GM19438 (cell line): Measurements from ENCODE around the gene C9orf78.

Experiments used
- ATAC-seq: cut with Tn5 transposase; IDR thresholded peaks from one replicate; pipeline ENCODE4 v1.9.1; 2021; ENCODE audit warnings: low read depth; ENCODE audit not compliant: unreplicated experiment

C9orf78 gene

DNA sequence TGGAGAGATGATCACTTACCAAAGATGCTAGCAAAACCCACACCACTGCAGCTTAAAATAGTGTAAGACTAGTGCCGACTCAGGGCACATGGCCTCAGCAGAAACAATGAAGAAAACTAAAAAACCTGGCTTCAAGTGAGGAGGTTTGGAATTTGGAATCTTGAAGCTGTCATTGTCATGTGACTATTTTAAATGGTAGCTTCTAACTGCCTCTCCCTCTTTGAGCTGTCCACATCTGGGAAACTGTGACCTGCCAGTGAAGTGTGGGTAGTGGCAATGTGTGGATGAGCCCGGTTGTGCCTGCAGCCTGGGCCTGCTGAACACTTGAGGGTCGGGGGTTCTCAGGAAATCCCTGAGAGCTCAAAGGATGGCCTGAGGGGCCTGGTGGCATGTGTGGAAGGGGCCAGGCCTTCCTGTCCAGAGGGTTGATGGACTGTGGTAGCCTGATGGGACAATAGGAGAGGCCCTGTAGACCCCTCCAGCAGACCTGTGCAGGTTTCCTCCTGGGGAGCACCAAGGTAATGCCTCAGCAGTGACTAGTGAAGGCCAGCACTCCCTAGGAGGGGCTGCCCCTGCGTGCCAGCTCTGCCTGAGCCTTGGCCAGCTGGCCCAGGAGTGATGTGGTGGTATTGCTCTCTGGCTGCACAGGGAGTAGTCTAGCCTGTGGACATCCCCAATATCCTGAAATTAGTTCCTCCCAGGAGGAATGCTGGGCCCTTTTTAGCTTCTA lies 13.8 kb upstream of the C9orf78 start:
- no peak for ATAC-seq

- no peak for ATAC-seq
These were observed 10.3 kb upstream of the C9orf78 start for GRCh38 chr9:129845373-129845772.

GRCh38 chr9:129841071-129841470 lies 6.0 kb upstream of the C9orf78 start:
- ATAC-seq, result no peak

GRCh38 chr9:129840034-129840433 lies 5.0 kb upstream of the C9orf78 start:
- no peak for ATAC-seq

GRCh38 chr9:129839324-129840023 lies 4.4 kb upstream of the C9orf78 start:
- ATAC-seq, result no peak

DNA sequence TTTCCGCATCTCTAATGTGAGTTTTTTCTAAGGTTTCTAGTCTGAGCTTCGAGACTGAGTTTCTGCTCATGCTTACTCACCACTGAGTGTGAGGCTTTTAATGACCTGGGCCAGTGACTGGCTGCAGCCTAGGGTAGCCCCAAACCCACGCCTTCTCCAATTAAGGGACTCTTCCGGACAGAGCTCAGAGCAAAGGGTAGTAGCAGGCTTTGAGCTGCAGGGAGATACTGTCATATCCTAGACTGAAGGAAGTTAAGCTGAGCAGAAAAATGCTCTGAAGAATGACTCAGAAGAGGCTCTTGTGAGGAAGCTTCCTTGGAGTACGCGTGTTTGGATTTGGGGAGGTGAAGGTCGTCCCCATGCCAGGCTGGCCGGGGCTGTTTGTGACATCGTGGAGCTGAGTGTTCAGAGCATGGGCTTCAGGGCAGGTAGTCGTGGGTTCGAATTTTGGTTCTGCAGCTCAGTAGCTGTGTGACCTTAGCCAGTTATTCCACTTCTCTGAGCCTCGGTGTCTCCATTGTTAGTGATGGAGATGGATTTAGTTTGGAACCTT lies 3.7 kb upstream of the C9orf78 start:
- ATAC-seq, result no peak

DNA sequence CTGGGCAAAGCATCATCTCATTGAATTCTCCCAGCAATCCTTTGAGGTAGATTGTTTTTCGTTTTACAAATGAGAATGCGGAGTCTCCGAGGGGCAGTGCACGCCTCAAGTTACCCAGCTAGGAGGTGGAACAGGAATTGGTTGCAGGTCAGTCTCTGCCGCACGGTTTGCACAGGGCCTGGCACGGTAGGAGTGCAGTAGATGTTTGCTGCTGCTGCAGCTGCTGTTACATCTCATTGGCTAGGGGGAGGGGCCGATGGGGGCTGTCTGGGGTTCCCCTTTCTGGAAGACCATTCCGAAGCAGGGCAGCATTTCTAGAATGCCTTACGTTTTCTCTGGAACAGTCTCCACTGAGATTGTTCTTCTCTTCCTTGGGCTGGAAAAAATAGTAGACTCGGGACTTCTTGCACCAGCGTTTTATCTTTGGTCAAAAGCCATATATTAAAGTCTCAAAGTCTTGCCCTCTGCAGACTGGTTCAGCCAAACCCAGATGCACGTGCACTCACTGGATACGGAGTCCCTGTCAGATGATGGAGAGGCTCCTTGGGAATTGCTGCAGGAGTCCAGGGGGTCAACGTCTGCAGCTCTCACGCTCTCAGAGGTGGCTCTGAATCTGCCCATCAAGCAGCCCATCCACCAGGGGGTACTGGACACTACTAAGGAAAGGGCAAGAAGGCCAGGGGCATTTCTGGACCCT lies 1.4 kb upstream of the C9orf78 start:
- ATAC-seq, result no peak

DNA sequence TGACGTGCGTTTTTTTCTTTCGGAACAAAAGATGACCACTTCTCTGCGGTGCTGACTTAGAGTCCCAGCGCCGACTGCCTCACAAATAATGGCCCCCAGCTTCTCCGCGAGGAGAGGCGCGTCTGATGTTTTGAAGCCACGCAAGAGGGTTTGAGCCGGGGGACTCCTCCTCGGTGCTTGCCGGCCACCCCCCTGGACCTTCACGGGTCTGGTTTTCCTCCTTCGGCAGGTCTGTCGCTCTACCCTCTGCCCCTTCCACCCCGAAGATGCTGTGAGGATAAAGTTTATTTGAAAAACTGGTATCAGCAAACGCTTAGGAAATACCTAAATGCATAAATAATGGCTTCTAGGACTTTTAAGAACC lies 767 bp upstream of the C9orf78 start:
- ATAC-seq, result peak; percentile 3

DNA sequence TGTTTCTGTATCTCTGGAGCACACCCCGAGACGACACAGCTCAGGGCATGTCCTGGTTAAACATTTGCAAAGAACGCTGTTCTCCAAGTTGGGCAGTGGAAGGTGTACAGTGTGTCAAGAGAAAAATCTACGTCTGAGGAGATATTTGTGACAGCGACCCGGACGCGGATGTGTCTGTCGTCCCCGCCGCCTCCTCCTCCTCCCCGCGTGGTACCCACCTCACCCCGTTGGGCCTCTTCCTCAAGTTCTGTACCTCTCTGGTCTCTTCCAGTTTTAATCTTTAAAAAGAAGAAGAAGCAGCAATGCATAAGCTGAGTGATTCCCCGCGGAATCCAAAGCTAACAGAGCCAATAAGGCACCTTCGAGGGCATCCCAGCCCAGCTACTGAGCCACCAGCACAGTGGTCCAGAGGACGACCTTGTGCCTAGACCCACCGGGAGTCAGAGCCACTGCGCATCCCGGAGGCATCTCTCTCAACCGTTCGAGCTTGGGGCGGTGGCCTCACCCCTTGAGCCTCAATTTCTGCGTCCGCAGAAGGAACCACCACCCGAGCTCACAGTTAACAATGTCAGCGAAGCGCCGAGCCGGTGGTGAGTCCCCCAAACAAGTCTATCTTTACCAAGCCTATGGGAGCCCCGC lies 467 bp downstream of the C9orf78 start:
- ATAC-seq, result peak; percentile 13

GRCh38 chr9:129832982-129833381 lies 2.1 kb downstream of the C9orf78 start:
- ATAC-seq, result no peak

DNA sequence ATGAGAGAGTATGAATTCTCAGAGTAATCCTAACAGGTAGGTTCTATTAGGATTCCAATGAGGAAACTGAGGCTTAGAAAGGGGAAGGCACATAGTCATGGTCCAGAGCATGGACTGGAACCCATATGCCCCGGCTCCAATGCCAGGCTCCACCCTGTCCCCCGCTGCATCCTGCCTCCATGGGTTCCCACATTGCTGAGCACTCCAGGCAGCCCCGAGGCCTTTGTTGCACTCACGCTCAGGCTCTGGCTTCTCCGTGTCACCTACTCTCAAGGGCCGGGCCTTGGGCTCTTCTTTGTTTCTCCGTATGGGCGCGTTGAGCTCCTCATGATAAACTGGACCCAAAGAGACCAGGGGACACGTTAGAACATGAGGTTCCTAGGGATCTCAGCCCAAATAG lies 6.1 kb downstream of the C9orf78 start:
- no peak for ATAC-seq

GRCh38 chr9:129828051-129828450 lies 7.0 kb downstream of the C9orf78 start:
- no peak for ATAC-seq

DNA sequence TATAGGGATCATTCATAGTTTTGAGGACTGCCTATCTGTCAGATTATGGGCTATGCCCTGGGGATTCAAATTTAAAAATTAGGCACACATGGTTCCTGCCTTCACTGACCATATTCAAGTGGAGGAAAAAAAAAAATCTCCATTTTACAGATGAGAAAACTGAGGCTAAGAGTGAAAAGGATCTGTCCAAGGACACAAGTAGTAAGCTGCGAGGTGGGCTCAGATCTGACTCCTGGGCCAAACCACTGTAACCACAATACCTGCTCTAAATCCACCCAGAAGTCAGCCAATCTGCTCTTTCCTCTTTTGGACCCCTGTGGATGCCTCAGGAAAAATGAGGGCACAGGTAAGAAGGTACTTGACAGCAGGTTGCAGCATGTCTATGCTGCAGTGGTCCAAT lies 8.3 kb downstream of the C9orf78 start:
- no peak for ATAC-seq

- ATAC-seq, result no peak
These were observed 8.7 kb downstream of the C9orf78 start for GRCh38 chr9:129826344-129826743.

GRCh38 chr9:129823935-129824601 lies 11.0 kb downstream of the C9orf78 start, which contains the start of gene TOR1A:
Gene TOR1A (minus strand): TSS chr9:129824136. CDS start chr9:129824085, 51 bp downstream.
- peak; percentile 94 for ATAC-seq

GRCh38 chr9:129823542-129823934 lies 11.5 kb downstream of the C9orf78 start:
- peak; percentile 7 for ATAC-seq

GRCh38 chr9:129822898-129823541 lies 12.1 kb downstream of the C9orf78 start:
- no peak for ATAC-seq

DNA sequence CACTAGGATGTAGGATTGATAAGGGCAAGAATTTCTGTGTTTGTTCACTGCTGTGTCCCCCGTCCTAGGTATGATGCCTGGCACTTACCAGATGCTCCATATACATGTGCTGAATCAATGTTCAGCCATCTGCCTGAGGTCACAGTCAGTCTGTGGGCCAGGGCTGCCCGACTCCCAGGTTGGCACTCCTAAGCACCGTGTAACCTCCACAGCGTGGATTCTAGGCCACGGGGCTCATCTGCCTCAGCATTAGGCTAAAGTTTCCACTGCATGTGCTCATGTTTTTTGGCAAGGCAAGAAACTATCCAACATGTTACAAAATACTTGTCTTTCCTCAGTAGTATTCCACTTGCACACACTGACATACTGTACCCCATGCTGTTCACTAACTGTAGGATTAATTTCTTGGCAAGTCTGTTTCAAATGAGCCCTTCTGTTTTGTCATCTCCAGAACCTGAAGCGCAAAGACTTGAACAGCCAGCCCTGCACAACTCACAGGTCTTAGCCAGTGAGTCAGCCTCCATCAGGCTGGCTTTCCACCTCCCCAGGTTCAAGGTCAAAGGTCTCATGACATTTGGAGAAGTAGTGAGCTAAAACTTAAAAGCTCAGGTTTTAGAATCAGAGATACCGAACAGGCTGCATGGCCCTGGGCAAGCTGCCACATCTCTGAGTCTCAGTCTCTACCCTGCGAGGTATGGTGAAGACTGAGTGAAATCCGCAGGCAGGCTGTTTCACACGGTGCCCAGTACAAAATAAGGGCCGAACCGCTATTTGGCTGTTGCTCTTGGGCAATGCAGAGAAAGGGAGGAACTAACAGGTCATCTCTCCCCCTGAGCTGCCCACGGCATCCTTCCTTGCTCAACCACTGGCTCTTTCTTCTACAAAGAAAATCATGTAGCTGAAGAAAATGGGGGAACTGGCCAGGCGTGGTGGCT lies 18.3 kb downstream of the C9orf78 start:
- ATAC-seq, result no peak

DNA sequence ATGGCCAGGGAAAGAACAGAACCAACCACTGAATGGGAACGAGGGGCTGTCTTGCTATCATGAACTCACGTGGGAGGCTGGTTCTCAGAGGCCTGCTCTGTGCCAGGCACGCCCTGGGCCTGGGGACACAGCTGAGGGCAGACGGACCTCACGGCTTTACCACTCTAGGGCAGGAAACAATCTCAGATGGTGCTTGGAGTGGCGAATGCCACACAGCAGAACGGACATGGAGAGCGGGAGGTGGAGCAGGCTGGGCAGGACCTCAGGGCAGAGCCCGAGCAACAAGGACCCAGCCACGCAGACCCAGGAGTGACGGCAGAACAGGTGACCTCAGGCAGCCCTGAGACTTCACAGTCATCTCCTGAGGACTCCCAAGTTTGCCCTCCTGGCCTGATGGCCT lies 19.8 kb downstream of the C9orf78 start:
- ATAC-seq, result no peak
